Neural cell (in vitro differentiated cells): ENCODE results near the gene ENAH. TPM values are rescaled to one million over a fixed set of nuclear protein-coding genes. Genes with fewer than 3 reads are reported as not detected.

ENCODE experiments used
- H2AFZ ChIP-seq: fragments of 200-600, 300-800 bp; sonication (generic), shearing (Covaris generic); 2 replicates; pipeline ENCODE4 v1.6.0; 2014; ENCODE audit warnings: low read depth, mild to moderate bottlenecking, antibody characterized with exemption, low read length, moderate library complexity
- H3F3A ChIP-seq: fragments of 200-600 bp; shearing (Covaris generic); 2 replicates; pipeline ENCODE4 v1.6.1; 2016; ENCODE audit warnings: mild to moderate bottlenecking, moderate library complexity, mixed read lengths, antibody characterized with exemption, low read length; ENCODE audit not compliant: insufficient read depth, poor library complexity, severe bottlenecking
- H3K27ac ChIP-seq: fragments of 200-600, 300-800 bp; sonication (generic), shearing (Covaris generic); 2 replicates; pipeline ENCODE4 v1.5.1; 2014; ENCODE audit warnings: mild to moderate bottlenecking, low read length, moderate library complexity
- H3K27me3 ChIP-seq: fragments of 300-800, 200-600 bp; sonication (generic), shearing (Covaris generic); 2 replicates; pipeline ENCODE4 v1.6.0; 2014; ENCODE audit warnings: mild to moderate bottlenecking, low read depth, low read length, moderate library complexity; ENCODE audit not compliant: insufficient read depth
- H3K36me3 ChIP-seq: fragments of 300-800, 200-600 bp; sonication (generic), shearing (Covaris generic); 2 replicates; pipeline ENCODE4 v1.5.1; 2014; ENCODE audit warnings: mild to moderate bottlenecking, antibody characterized with exemption, low read length, moderate library complexity; ENCODE audit not compliant: insufficient read depth
- H3K4me2 ChIP-seq: fragments of 300-800, 200-600 bp; sonication (generic), shearing (Covaris generic); 2 replicates; pipeline ENCODE4 v1.6.0; 2014; ENCODE audit warnings: mild to moderate bottlenecking, low read length
- H3K4me3 ChIP-seq: fragments of 300-800, 200-600 bp; sonication (generic), shearing (Covaris generic); 2 replicates; pipeline ENCODE4 v1.5.1; 2014; ENCODE audit warnings: mild to moderate bottlenecking, low read length, moderate library complexity
- H3K79me2 ChIP-seq: fragments of 200-600 bp; shearing (Covaris generic); replicated peaks from 2 replicates; pipeline ENCODE4 v1.6.0; 2014; ENCODE audit warnings: mild to moderate bottlenecking, low read length, moderate library complexity; ENCODE audit not compliant: insufficient read depth
- H3K9ac ChIP-seq: fragments of 300-800, 200-600 bp; sonication (generic), shearing (Covaris generic); 2 replicates; pipeline ENCODE4 v1.6.1; 2016; ENCODE audit warnings: mild to moderate bottlenecking, low read length, mixed read lengths
- H3K9me2 ChIP-seq: fragments of 200-600 bp; shearing (Covaris generic); 2 replicates; pipeline ENCODE4 v1.6.1; 2016; ENCODE audit warnings: mild to moderate bottlenecking, low read length, mixed read lengths; ENCODE audit not compliant: insufficient read depth
- H3K9me3 ChIP-seq: fragments of 200-600, 300-800 bp; sonication (generic), shearing (Covaris generic); 2 replicates; pipeline ENCODE4 v1.6.1; 2016; ENCODE audit warnings: mild to moderate bottlenecking, mixed run types, low read length, moderate library complexity, mixed read lengths
- H4K20me1 ChIP-seq: fragments of 200-600 bp; shearing (Covaris generic); 2 replicates; pipeline ENCODE4 v1.6.1; 2016; ENCODE audit warnings: mild to moderate bottlenecking, mixed run types; ENCODE audit not compliant: insufficient read depth
- EP300 ChIP-seq: fragments of 450-650 bp; conservative IDR thresholded peaks from 2 replicates; pipeline ENCODE4 v1.6.1; 2014; ENCODE audit warnings: antibody characterized with exemption, mild to moderate bottlenecking, moderate library complexity; ENCODE audit not compliant: poor library complexity, severe bottlenecking
- EZH2 ChIP-seq: fragments of 200-600, 300-800 bp; shearing (Covaris generic), sonication (generic); IDR thresholded peaks from 2 replicates; pipeline ENCODE4 v1.6.1; 2014; ENCODE audit warnings: antibody characterized with exemption, low read length, borderline replicate concordance, mild to moderate bottlenecking; ENCODE audit not compliant: insufficient read depth, poor library complexity, severe bottlenecking
- MXI1 ChIP-seq: fragments of 450-650 bp; conservative IDR thresholded peaks from 2 replicates; pipeline ENCODE4 v1.6.1; 2014; ENCODE audit warnings: antibody characterized with exemption, mild to moderate bottlenecking; ENCODE audit not compliant: poor library complexity, severe bottlenecking
- POLR2AphosphoS5 ChIP-seq: IDR thresholded peaks from 2 replicates; pipeline ENCODE4 v1.6.1; 2012
- RAD21 ChIP-seq: fragments of 450-650 bp; conservative IDR thresholded peaks from 2 replicates; pipeline ENCODE4 v1.6.1; 2014; ENCODE audit warnings: antibody characterized with exemption, mild to moderate bottlenecking, moderate library complexity
- REST ChIP-seq: IDR thresholded peaks from 2 replicates; pipeline ENCODE4 v1.6.1; 2012; ENCODE audit warnings: borderline replicate concordance
- SMC3 ChIP-seq: fragments of 450-650 bp; conservative IDR thresholded peaks from 2 replicates; pipeline ENCODE4 v1.6.1; 2014; ENCODE audit warnings: antibody characterized with exemption, mild to moderate bottlenecking, moderate library complexity; ENCODE audit not compliant: poor library complexity
- TAF1 ChIP-seq: IDR thresholded peaks from 2 replicates; pipeline ENCODE4 v1.6.1; 2012; ENCODE audit warnings: low read depth
- polyA plus RNA-seq: library from polyadenylated mRNA; depleted of rRNA; stranded (reverse); fragments of >200 nt; gene quantifications from 2 replicates; pipeline ENCODE4 v1.2.3, GENCODE V29; 2014
- TF ChIP-seq, protein P1 (sequence below): fragments of 450-650 bp; IDR thresholded peaks from 2 replicates; pipeline ENCODE4 v1.5.1; 2014; ENCODE audit warnings: antibody characterized with exemption, mild to moderate bottlenecking, moderate library complexity; ENCODE audit not compliant: poor library complexity, severe bottlenecking

Gene ENAH
- polyA plus RNA-seq, 1 donor from 2014 or later = 58.4 TPM

GRCh38 chr1:225608014-225608796 lies 44.7 kb downstream of the ENAH start:
- peaks cover 4% of the 10 kb centered on the region for H4K20me1 ChIP-seq
- no peak overlapping the region for H3K27ac ChIP-seq
- no peak overlapping the region for H3K4me2 ChIP-seq

GRCh38 chr1:225607355-225607754 lies 45.6 kb downstream of the ENAH start:
- Histone ChIP-seq H2AFZ (no peak overlapping the region), H3K79me2 (peaks cover 95% of the 10 kb centered on the region), H3F3A (no peaks in the 10 kb centered on the region), H3K4me3 (no peak overlapping the region), H3K27me3 (no peaks in the 10 kb centered on the region), H3K4me2 (no peak overlapping the region), H3K27ac (no peak overlapping the region), H4K20me1 (peaks cover 4% of the 10 kb centered on the region), H3K9me3 (no peaks in the 10 kb centered on the region), H3K36me3 (no peaks in the 10 kb centered on the region), H3K9me2 (no peaks in the 10 kb centered on the region), H3K9ac (no peak overlapping the region)
- no peak for TF ChIP-seq REST
- TF ChIP-seq SMC3 = no peak
- no peak for TF ChIP-seq EP300
- TF ChIP-seq POLR2AphosphoS5 = no peak
- TF ChIP-seq EZH2 = no peak
- no peak for TF ChIP-seq TAF1
- TF ChIP-seq, protein P1, sequence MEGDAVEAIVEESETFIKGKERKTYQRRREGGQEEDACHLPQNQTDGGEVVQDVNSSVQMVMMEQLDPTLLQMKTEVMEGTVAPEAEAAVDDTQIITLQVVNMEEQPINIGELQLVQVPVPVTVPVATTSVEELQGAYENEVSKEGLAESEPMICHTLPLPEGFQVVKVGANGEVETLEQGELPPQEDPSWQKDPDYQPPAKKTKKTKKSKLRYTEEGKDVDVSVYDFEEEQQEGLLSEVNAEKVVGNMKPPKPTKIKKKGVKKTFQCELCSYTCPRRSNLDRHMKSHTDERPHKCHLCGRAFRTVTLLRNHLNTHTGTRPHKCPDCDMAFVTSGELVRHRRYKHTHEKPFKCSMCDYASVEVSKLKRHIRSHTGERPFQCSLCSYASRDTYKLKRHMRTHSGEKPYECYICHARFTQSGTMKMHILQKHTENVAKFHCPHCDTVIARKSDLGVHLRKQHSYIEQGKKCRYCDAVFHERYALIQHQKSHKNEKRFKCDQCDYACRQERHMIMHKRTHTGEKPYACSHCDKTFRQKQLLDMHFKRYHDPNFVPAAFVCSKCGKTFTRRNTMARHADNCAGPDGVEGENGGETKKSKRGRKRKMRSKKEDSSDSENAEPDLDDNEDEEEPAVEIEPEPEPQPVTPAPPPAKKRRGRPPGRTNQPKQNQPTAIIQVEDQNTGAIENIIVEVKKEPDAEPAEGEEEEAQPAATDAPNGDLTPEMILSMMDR = no peak
- no peak for TF ChIP-seq MXI1
- no peak for TF ChIP-seq RAD21

More at GRCh38 chr1:225608014-225608796, 44.7 kb downstream of the ENAH start:
- Histone ChIP-seq H3K36me3 (no peaks in the 10 kb centered on the region), H3K9ac (no peak overlapping the region), H3K27me3 (no peaks in the 10 kb centered on the region), H3K4me3 (no peak overlapping the region), H3K9me3 (no peaks in the 10 kb centered on the region), H2AFZ (no peak overlapping the region), H3K79me2 (peaks cover 94% of the 10 kb centered on the region), H3F3A (no peaks in the 10 kb centered on the region), H3K9me2 (no peaks in the 10 kb centered on the region)
- TF ChIP-seq RAD21 (no peak), TAF1 (no peak), MXI1 (no peak), EP300 (no peak), EZH2 (no peak), REST (no peak)
